ENCODE data around the gene PSMG4.

The PSMG4 gene

DNA sequence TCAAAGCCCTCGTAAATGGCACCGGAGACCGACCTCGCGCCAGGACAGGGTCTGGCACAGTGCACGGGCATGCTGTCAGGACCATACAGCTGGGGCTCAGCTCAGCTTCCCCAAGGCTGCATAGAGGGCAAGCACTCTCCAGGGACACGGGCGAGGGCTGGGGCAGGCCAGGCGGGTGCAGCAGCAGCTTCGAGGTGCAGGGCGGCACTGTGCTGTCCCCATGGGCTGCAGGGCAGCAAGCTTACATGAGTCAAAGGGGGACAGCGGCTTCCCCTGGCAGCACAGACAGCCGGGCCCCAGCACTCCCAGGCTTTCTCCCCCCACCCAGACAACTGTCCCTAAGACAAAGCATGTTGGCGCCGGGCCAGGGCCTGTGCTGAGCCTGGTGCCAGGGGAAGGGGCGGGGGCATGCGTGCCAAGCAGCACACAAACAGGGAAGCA lies 25.7 kb downstream of the PSMG4 start (continued):
- TF ChIP-seq GFI1B (tag by site-specific recombination; IDR thresholded peaks at IDR 0.05) (no peak), MEIS1 (CRISPR knock-in tag; IDR thresholded peaks at IDR 0.05; ENCODE audit: borderline replicate concordance) (no peak), SCRT2 (tag by site-specific recombination; IDR thresholded peaks at IDR 0.05) (no peak)

- TF ChIP-seq ZNF138 (tag by site-specific recombination; IDR thresholded peaks at IDR 0.05; ENCODE audit: borderline replicate concordance) (no peak), ZNF529 (tag by site-specific recombination; IDR thresholded peaks at IDR 0.05; ENCODE audit: insufficient replicate concordance) (no peak), ZIC2 (tag by site-specific recombination; IDR thresholded peaks at IDR 0.05) (peak; percentile 78)
- ChIA-PET POLR2A (no interaction called here), CTCF (interaction anchor here (0.6 to 1.8 kb wide), 5 partner anchors 39 to 447 kb away, joined by 3 to 5 read pairs (median 3); no protein-coding TSS in a partner anchor)
- H3K9me3 ChIP-seq (ENCODE audit: control insufficient read depth, insufficient read depth, low read depth, low read length), result no peaks in the 10 kb centered on the region
- H3K4me3 ChIP-seq (ENCODE audit: low read depth, low read length), result no peak overlapping the region
- peaks cover 5 to 42% of the 10 kb centered on the region in 2 experiments; a peak in 2 of 3 replicates for H3K36me3 ChIP-seq (ENCODE audit: control insufficient read depth in 2 of 2, insufficient read depth in 1 of 2, low read length in 2 of 2)
- no peaks in the 10 kb centered on the region for H3K4me1 ChIP-seq (ENCODE audit: control insufficient read depth, insufficient read depth, low read length)
- H3K27ac ChIP-seq (ENCODE audit: extremely low read depth, low read depth, low read length), result no peak overlapping the region
These were observed 26.4 kb downstream of the PSMG4 start for GRCh38 chr6:3285049-3285639.

GRCh38 chr6:3285732-3286131 lies 27.0 kb downstream of the PSMG4 start:
- Histone ChIP-seq H3K4me1 (ENCODE audit: control insufficient read depth, insufficient read depth, low read length) (no peaks in the 10 kb centered on the region), H3K36me3 (ENCODE audit: control insufficient read depth in 2 of 2, insufficient read depth in 1 of 2, low read length in 2 of 2) (peaks cover 5 to 45% of the 10 kb centered on the region in 2 experiments; a peak in 2 of 3 replicates), H3K4me3 (ENCODE audit: low read depth, low read length) (no peak overlapping the region), H3K9me3 (ENCODE audit: control insufficient read depth, insufficient read depth, low read depth, low read length) (no peaks in the 10 kb centered on the region), H3K27ac (ENCODE audit: extremely low read depth, low read depth, low read length) (no peak overlapping the region)
- POLR2A ChIA-PET, result interaction anchor here (0.7 kb wide), 1 partner anchor 53 kb away, joined by 3 read pairs; no protein-coding TSS in a partner anchor
- no peak for TF ChIP-seq YY2 (tag by site-specific recombination; IDR thresholded peaks at IDR 0.05)
- no peak for TF ChIP-seq ZBTB11 (tag by site-specific recombination; conservative IDR thresholded peaks at IDR 0.05; ENCODE audit: low read depth)
- TF ChIP-seq ZBTB7A (tag by site-specific recombination; IDR thresholded peaks at IDR 0.05; ENCODE audit: low read depth), result no peak
- TF ChIP-seq ZBTB17 (tag by site-specific recombination; IDR thresholded peaks at IDR 0.05), result 0 out of 2 replicates have a peak, but pooled peaks have one; percentile 25
- CTCF ChIA-PET, result interaction anchor here (0.5 to 1.8 kb wide), 5 partner anchors 39 to 540 kb away, joined by 3 to 5 read pairs (median 3); no protein-coding TSS in a partner anchor

DNA sequence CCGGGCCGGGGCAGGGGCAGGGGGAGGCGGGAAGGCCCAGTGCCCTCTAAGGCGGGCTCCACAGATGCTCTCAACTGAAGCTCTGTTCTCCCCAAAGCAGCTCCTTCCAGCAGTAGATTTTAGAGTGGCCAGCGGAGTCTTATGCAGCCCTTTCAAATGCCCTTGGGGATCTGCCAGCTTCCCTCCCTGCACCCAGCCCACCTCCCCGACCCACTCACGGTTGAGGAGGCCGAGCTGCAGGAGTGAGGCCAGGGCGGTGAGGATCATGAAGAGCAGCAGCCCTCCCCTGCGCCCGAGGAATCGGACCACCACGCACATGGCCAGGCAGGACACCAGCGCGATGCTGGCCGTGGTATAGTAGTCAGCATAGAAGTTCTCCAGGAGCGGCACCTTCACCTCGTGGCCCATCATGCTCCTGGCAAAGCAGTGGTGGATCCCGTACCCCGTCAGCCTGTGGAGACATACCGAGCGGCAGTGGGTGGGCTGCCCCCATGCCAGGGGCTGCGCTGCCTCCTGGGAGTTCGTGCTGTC lies 28.0 kb downstream of the PSMG4 start:
- H3K36me3 ChIP-seq (ENCODE audit: control insufficient read depth in 2 of 2, insufficient read depth in 1 of 2, low read length in 2 of 2), result peaks cover 5 to 52% of the 10 kb centered on the region in 2 experiments; a peak in 2 of 3 replicates
- ChIA-PET CTCF (interaction anchor here (0.6 to 1.8 kb wide), 2 partner anchors 444 to 446 kb away, joined by 3 to 5 read pairs; no protein-coding TSS in a partner anchor), POLR2A (interaction anchor here (0.6 kb wide), 1 partner anchor 186 kb away, joined by 4 read pairs; no protein-coding TSS in a partner anchor)
- no peak overlapping the region for H3K27ac ChIP-seq (ENCODE audit: extremely low read depth, low read depth, low read length)
- no peaks in the 10 kb centered on the region for H3K9me3 ChIP-seq (ENCODE audit: control insufficient read depth, insufficient read depth, low read depth, low read length)
- H3K4me3 ChIP-seq (ENCODE audit: low read depth, low read length), result no peak overlapping the region
- H3K4me1 ChIP-seq (ENCODE audit: control insufficient read depth, insufficient read depth, low read length), result no peaks in the 10 kb centered on the region
- TF ChIP-seq ZNF473 (tag by site-specific recombination; IDR thresholded peaks at IDR 0.05), result no peak
- no peak for TF ChIP-seq ZNF629 (tag by site-specific recombination; IDR thresholded peaks at IDR 0.05)
- TF ChIP-seq PRDM10 (tag by site-specific recombination; IDR thresholded peaks at IDR 0.05), result no peak
- TF ChIP-seq, protein P1, sequence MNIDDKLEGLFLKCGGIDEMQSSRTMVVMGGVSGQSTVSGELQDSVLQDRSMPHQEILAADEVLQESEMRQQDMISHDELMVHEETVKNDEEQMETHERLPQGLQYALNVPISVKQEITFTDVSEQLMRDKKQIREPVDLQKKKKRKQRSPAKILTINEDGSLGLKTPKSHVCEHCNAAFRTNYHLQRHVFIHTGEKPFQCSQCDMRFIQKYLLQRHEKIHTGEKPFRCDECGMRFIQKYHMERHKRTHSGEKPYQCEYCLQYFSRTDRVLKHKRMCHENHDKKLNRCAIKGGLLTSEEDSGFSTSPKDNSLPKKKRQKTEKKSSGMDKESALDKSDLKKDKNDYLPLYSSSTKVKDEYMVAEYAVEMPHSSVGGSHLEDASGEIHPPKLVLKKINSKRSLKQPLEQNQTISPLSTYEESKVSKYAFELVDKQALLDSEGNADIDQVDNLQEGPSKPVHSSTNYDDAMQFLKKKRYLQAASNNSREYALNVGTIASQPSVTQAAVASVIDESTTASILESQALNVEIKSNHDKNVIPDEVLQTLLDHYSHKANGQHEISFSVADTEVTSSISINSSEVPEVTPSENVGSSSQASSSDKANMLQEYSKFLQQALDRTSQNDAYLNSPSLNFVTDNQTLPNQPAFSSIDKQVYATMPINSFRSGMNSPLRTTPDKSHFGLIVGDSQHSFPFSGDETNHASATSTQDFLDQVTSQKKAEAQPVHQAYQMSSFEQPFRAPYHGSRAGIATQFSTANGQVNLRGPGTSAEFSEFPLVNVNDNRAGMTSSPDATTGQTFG (tag by site-specific recombination; IDR thresholded peaks at IDR 0.05; ENCODE audit: borderline replicate concordance), result no peak
- TF ChIP-seq, protein P2, sequence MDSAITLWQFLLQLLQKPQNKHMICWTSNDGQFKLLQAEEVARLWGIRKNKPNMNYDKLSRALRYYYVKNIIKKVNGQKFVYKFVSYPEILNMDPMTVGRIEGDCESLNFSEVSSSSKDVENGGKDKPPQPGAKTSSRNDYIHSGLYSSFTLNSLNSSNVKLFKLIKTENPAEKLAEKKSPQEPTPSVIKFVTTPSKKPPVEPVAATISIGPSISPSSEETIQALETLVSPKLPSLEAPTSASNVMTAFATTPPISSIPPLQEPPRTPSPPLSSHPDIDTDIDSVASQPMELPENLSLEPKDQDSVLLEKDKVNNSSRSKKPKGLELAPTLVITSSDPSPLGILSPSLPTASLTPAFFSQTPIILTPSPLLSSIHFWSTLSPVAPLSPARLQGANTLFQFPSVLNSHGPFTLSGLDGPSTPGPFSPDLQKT (IDR thresholded peaks at IDR 0.05; ENCODE audit: borderline replicate concordance, low read depth, low read length), result no peak
- no peak for TF ChIP-seq ZNF677 (tag by site-specific recombination; IDR thresholded peaks at IDR 0.05)

All from HEK293 (cell line).